GM19372 (cell line): Measurements from ENCODE around the gene NADK2.

ENCODE experiments used
- ATAC-seq: cut with Tn5 transposase; IDR thresholded peaks from one replicate; pipeline ENCODE4 v1.9.1; 2021; ENCODE audit warnings: mild to moderate bottlenecking, low read depth, moderate library complexity; ENCODE audit not compliant: unreplicated experiment

Gene NADK2

DNA sequence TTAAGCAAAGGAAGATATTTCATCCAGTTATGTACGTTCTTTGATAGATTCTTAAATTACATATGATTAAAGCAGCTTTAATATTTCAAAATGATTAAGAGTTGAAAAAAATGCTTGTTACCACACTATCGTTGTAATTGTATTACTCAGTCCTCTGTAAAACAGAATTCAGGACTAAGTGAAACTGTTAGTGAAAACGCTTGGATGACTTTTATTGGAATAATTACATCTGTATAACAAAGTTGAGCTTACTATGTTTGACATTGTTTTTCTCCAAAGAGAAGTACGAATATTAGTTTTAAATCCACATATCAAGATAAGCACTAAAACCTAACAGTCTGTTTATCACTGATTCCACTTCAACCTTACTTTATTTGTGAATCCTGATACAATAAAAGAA, 8.7 kb upstream of the NADK2 start:
- ATAC-seq = no peak

DNA sequence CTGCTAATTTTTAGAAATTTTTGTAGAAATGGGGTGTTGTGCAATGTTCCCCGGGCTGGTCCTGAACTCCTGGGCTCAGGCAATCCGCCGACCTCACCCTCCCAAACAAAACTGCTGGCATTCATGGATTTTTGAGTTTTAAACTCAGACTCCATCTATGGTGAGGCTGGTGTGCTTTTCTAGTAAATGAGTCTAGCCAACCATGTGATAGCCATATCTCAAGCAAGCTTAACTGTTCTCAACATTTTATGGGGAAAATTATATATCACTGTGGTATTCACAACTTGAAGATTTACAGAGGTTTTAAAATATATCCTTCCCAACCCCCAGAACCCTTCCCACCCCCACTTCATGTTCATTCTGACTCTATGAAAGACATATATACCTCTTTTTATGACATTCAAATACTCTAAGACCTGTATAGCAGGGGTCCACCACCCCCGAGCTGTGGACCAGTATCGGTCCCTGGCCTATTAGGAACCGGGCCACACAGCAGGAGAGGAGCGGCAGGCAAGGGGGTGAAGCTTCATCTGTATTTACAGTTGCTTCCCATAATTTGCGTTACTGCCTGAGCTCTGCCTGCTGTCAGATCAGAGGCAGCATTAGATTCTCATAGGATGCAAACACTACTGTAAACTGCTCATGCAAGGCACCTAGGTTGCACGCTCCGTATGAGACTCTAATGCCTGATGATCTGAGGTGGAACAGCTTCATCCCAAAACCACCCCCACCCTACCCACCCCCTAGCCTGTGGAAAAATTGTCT, 4.5 kb upstream of the NADK2 start:
- ATAC-seq = no peak

DNA sequence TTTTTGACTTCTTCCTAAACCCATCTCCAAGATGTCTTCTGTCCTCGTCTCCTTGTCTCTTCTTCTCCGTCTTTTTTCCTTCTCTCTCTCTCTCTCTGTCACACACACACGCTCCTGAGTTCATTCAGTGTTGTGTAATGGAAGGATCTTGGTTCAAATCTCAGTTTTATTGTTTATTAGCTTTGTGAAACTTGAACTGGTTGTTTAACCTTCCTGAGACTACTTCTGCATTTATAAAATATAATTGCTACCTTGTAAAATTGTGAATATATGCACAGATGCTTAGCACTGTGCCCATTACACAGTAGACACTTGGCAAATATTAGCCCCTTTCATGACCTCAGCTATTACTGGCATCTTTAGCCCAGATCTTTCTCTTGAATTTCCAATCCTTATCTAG, 2.4 kb upstream of the NADK2 start:
- no peak for ATAC-seq

DNA sequence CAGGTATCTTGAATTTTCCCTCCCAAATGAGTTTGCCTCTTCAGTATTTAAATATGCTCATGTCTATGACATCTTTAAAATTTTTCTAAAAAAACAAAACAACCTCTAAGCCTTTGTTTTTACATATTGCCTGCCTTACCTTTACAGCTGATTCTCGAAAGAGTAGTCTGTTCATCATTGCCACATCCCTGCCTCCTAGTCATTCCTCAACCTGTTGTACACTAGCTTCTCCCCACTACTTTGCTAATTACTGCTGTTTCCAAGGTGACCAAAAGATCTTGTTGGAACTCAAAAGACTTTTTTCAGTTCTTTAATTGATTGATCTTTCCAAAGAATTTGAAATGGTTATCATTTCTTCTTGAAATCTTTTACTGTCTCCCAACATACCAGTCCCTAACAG, 1.9 kb upstream of the NADK2 start:
- no peak for ATAC-seq

DNA sequence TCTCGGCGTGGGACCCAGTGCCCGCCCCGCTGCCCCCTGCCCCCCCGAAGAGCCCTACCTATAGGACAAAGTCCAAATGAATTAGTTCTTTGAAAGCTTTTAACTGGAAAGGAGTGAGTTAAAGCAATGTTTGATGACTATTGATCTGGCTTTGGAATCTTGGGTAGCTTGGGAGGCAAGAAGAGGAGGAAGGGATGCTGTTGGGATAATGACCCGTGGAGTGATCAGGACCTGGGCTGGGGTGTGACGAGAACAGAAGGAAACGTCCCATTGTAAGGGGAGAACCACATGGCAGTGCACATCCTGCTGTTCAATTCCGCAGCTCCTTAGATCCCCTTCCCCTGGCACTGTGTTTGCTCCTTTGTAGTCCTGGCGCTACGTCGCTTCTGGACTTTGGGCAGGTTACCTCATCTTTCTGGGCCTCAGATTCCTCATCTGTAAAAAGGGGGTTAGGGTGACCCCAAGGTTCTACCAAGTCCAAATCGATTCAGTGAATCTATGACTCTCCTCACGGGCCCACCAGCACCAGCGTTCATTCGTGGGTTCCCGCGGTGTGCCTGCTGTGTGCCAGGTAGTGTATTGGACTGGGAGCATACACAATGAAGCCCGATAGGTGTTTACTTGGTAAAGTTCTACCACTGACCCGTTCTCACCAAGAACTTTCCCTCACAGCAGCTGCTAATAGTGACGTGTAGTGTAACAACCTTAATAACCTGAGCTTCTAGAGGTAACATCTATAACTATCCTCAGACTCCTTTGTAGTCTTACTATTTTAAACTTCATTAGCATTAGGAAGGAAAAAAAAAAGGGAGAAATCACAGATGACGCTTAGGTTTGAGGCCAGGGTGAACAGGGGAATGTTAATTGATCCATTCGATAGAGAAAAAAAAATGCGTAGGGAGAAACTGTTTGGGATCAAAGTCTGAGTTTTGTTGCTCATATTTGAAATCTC, 1.1 kb upstream of the NADK2 start:
- no peak for ATAC-seq

GRCh38 chr5:36240779-36241630, 720 bp downstream of the NADK2 start:
- ATAC-seq = peak; percentile 24

- ATAC-seq = no peak
Observed at GRCh38 chr5:36239370-36240293, 2.1 kb downstream of the NADK2 start.

- ATAC-seq = no peak
Observed at GRCh38 chr5:36238502-36239295, 3.0 kb downstream of the NADK2 start.

GRCh38 chr5:36237751-36238150, 4.0 kb downstream of the NADK2 start:
- ATAC-seq = no peak

- ATAC-seq = no peak
Observed at GRCh38 chr5:36236801-36237200, 4.9 kb downstream of the NADK2 start.

- ATAC-seq = no peak
Observed at GRCh38 chr5:36232533-36232932, 9.2 kb downstream of the NADK2 start.

DNA sequence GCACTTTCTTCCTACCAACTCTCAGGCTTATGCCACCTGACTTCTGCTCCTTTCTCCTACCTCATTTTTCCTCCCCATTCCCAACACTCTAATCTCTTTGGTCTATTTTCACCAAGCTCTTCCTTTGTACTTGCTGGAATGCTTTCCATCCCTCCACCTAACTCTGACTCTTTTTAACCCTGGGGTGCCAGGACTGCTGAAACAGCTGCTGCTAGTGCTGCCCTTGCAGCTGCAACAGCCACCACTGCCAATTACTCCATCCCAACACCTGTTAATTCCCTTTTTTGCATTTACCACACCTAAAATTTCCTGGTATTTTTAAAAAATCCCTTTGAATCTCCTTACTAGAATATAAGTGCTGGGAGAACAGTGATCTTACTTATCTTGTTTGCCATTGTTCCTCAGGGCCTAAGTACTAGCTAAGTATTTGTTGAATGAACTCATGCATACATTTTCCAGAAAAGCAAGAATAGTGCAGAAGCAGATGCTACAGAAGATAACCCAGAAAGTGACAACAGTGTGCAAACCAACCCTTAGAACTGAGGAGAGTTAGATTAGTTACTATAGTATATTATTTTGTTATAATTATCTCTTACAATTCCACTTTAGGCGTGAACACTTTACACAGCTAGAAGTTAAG, 11.5 kb downstream of the NADK2 start:
- no peak for ATAC-seq

- ATAC-seq = no peak
Observed at GRCh38 chr5:36228505-36228904, 13.2 kb downstream of the NADK2 start.

- no peak for ATAC-seq
Observed at GRCh38 chr5:36227046-36227445, 14.7 kb downstream of the NADK2 start.

DNA sequence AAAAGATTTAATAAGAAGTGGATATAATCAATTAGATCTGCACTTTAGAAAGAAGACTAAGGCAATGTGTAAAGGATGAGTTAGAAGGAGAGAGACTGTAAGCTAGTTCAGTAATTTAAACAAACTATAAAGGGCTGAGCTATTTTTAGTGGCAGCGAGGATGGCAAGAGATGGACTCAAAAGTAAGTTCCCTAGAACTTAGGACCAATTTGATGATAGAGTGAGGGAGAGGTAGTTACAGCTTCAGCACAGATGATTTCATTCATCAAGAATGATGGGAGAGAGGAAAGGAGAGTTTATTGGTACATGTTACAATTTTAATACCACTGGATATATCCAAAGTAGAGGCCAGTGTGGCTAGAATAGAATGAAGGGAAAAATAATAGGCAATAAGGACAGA, 19.1 kb downstream of the NADK2 start:
- no peak for ATAC-seq

GRCh38 chr5:36217988-36218387, 23.7 kb downstream of the NADK2 start:
- ATAC-seq = no peak

DNA sequence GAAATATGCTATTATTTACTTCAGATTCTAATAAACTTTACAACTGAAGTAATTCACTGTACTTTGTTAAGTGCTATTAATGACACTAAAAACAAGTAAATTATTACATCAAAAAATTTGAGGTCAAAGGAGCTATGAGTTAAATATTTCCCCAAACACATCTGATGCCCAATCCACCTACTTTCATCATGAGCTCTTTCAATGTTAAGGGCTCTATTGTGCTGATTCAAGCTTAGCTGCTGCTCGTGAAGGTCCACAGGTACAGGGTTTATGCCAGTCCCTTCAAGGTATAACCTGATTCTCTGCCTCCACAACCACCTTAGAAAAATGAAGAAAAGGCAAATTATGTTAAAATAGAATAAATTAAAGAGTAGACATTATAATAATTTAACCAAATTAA, 24.2 kb downstream of the NADK2 start:
- no peak for ATAC-seq

DNA sequence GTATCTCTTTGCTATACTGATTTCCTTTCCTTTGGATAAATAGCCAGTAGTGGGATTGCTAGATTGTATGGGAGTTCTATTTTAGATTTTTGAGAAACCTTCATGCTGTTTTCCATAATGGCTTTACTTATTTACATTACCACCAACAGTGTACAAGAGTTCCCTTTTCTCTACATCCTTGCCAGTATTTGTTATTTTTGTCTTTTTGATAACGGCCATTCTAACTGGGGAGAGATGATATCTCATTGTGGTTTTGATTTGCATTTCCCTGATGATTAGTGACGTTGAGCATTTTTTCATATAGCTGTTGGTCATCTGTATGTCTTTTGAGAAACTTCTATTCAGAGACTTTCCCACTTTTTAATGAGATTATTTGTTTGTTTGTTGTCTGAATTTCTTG, 25.8 kb downstream of the NADK2 start:
- ATAC-seq = no peak
